Stomach (tissue), 9 donors: ENCODE measurements around the gene EGFLAM. TPM values are rescaled to one million over a fixed set of nuclear protein-coding genes. Genes with fewer than 3 reads are reported as not detected.

ENCODE experiments used
- DNase-seq, 2 donors: peaks; one replicate each; pipeline versions ENCODE4 v3.0.0 to v3.0.0-alpha.2; 2013 to 2019
- H3K27ac ChIP-seq, 5 donors: fragments of 200-600 bp in 4 of 5; sonication (generic) in 4 of 5; one replicate each; pipeline ENCODE4 v1.5.1; 2013 to 2019; ENCODE audit warnings: mild to moderate bottlenecking in 1 of 5, moderate library complexity in 1 of 5
- H3K27me3 ChIP-seq, 3 donors: fragments of 200-600 bp; sonication (generic); one replicate each; pipeline ENCODE4 v1.5.1; 2017 to 2019; ENCODE audit warnings: mixed run types in 1 of 3
- H3K36me3 ChIP-seq, 4 donors: fragments of 200-600 bp; sonication (generic); 1 replicate in 3 of 4; 2 replicates in 1 of 4; pipeline ENCODE4 v1.5.1; 2016 to 2019
- H3K4me1 ChIP-seq, 4 donors: fragments of 200-600 bp; sonication (generic); one replicate each; pipeline ENCODE4 v1.5.1; 2016 to 2019
- H3K4me3 ChIP-seq, 4 donors: fragments of 200-600 bp; sonication (generic) in 3 of 4; one replicate each; pipeline ENCODE4 v1.5.1; 2016 to 2019; ENCODE audit warnings: mild to moderate bottlenecking in 1 of 4
- H3K9me3 ChIP-seq, 4 donors: fragments of 200-600 bp; sonication (generic); one replicate each; pipeline ENCODE4 v1.5.1; 2016 to 2019
- EP300 ChIP-seq: sonication (generic); formaldehyde crosslinking; IDR thresholded peaks from one replicate; pipeline ENCODE4 v1.6.1; 2017; ENCODE audit warnings: antibody characterized with exemption
- POLR2A ChIP-seq, 4 donors: fragments of 450-650 bp; IDR thresholded peaks; one replicate each; pipeline ENCODE4 v1.6.1; 2016; ENCODE audit warnings: antibody characterized with exemption in 4 of 4, control low read depth in 2 of 4, mild to moderate bottlenecking in 1 of 4, moderate library complexity in 1 of 4
- POLR2AphosphoS5 ChIP-seq, 3 donors: sonication (generic); formaldehyde crosslinking; IDR thresholded peaks; one replicate each; pipeline ENCODE4 v1.6.1; 2016; ENCODE audit warnings: antibody characterized with exemption in 3 of 3
- WGBS, 5 donors: extraction: QIAGEN DNeasy Blood & Tissue Kit in 3 of 5; methylation state at CpG; one replicate each; pipeline versions ENCODE4 v1.1.5 to v1.1.7; 2013 to 2018; 5-methylcytosine and 5-hydroxymethylcytosine counted together
- intact Hi-C: fragments of 100-400 bp; cut with DNase I; formaldehyde crosslinking; loops from one replicate; pipeline ENCODE4 v1.15.1; 2023; ENCODE audit warnings: low total_unique reads
- polyA plus RNA-seq, 3 donors: library from polyadenylated mRNA; stranded (reverse); fragments of 200-250 nt; gene quantifications; one replicate each; pipeline ENCODE4 v1.2.3, GENCODE V29; 2013
- total RNA-seq, 5 donors: library from RNA; depleted of rRNA; stranded (reverse); fragments of >200 nt; gene quantifications; one replicate each; pipeline versions ENCODE4 v1.1.0 to v1.2.3, GENCODE V29; 2014 to 2016
- TF ChIP-seq, protein P1 (sequence below), 7 experiments: fragments of 450-650 bp in 4 of 7; fragments of 200-600 bp in 3 of 7; sonication (generic) in 3 of 7; IDR thresholded peaks; one replicate each; pipeline ENCODE4 v1.5.1; 2016 to 2019; ENCODE audit warnings: antibody characterized with exemption in 7 of 7, control low read depth in 2 of 7, mild to moderate bottlenecking in 1 of 7
- donor health status: healthy with polysubstance abuse.
- donor health status: Bipolar disorder and iron deficiency.
- donor health status: healthy.

The EGFLAM gene
- total and polyA plus RNA-seq, 8 donors, result 0.61 to 5.9 (median 1.4) TPM; not detected in 3

DNA sequence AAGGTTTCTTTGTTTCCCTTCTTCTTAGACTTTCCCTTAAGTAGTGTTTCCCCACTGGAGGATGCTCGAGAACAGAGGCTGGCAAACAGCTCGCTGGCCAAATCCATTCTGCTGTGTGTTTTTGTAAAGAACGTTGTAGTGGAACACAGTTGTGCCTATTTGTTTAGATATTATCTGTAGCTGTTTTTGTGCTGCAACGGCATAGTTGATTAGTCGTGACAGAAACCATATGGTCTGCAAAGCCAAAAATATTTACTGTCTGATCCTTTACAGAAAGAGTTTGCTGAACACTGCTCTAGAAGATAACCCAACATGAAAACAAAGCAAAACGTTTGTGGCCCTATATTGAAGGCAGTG is 47.0 kb upstream of the EGFLAM start:
- 43 to 55% (median 52%) methylated on average over 6 of the region's 6 CpGs for WGBS, 5 donors
- no peak overlapping the region for H3K4me3 ChIP-seq
- no peaks in the 10 kb centered on the region for H3K9me3 ChIP-seq
- no peaks in the 10 kb centered on the region for H3K4me1 ChIP-seq
- intact Hi-C loops, result no loop called here
- H3K36me3 ChIP-seq, result no peaks in the 10 kb centered on the region
- TF ChIP-seq, protein P1, sequence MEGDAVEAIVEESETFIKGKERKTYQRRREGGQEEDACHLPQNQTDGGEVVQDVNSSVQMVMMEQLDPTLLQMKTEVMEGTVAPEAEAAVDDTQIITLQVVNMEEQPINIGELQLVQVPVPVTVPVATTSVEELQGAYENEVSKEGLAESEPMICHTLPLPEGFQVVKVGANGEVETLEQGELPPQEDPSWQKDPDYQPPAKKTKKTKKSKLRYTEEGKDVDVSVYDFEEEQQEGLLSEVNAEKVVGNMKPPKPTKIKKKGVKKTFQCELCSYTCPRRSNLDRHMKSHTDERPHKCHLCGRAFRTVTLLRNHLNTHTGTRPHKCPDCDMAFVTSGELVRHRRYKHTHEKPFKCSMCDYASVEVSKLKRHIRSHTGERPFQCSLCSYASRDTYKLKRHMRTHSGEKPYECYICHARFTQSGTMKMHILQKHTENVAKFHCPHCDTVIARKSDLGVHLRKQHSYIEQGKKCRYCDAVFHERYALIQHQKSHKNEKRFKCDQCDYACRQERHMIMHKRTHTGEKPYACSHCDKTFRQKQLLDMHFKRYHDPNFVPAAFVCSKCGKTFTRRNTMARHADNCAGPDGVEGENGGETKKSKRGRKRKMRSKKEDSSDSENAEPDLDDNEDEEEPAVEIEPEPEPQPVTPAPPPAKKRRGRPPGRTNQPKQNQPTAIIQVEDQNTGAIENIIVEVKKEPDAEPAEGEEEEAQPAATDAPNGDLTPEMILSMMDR (IDR thresholded peaks at IDR 0.05), result no peak
- TF ChIP-seq POLR2A (IDR thresholded peaks at IDR 0.05), result no peak
- no peak for TF ChIP-seq POLR2AphosphoS5 (IDR thresholded peaks at IDR 0.05)
- no peak for TF ChIP-seq EP300
- no peaks in the 10 kb centered on the region for H3K27me3 ChIP-seq
- DNase-seq, result no peak
- H3K27ac ChIP-seq, result no peak overlapping the region

DNA sequence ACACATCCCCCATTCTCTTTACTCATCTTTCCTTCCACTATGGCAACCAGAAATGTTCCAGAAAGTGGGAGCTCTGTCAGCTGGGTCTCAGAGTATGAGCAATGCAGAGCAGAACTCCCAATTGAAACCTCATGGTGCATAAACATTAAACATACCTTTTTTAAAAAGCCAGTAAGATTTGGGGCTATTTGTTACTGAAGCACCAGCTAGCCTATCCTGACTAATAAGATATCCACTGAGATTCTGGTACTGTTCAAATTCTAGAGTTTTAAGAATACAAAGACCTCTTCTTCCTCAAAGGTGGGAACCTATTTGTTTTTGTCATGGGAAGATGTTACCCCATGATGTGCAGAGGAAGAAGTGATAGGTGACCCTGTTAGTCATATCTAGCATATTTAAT is 46.1 kb upstream of the EGFLAM start:
- DNase-seq, result no peak
- Histone ChIP-seq H3K4me1 (no peaks in the 10 kb centered on the region), H3K36me3 (no peaks in the 10 kb centered on the region), H3K27me3 (no peaks in the 10 kb centered on the region), H3K9me3 (no peaks in the 10 kb centered on the region), H3K4me3 (no peak overlapping the region), H3K27ac (no peak overlapping the region)
- intact Hi-C loops, result no loop called here
- no peak for TF ChIP-seq POLR2AphosphoS5 (IDR thresholded peaks at IDR 0.05)
- TF ChIP-seq EP300, result no peak

DNA sequence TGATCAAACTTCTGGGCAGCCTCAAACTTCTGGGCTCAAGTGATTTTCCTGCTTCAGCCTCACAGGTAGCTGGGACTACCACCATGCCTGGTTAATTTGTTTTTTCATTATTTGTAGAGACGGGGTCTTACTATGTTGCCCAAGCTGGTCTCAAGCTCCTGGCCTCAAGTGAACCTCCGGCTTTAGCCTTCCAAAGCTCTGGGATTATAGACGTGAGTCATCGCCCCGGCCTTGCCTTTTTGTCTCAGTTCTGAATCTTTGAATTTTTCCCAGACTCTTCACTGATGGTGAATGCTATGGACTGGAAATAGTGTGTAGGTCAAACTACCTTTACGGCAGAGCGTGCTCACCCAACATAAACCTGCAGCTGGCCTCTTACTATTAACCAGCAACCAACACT is 32.3 kb upstream of the EGFLAM start:
- no peak for DNase-seq
- Histone ChIP-seq H3K27ac (no peak overlapping the region), H3K36me3 (no peaks in the 10 kb centered on the region), H3K4me3 (no peak overlapping the region), H3K9me3 (peaks cover 0 to 4% (median 0%) of the 10 kb centered on the region in 4 donors), H3K4me1 (no peaks in the 10 kb centered on the region), H3K27me3 (peaks cover 0 to 8% (median 0%) of the 10 kb centered on the region in 3 donors)
- intact Hi-C loops, result no loop called here
- TF ChIP-seq POLR2A (IDR thresholded peaks at IDR 0.05), result no peak
- no peak for TF ChIP-seq EP300
- TF ChIP-seq POLR2AphosphoS5 (IDR thresholded peaks at IDR 0.05), result no peak
- TF ChIP-seq, protein P1 (IDR thresholded peaks at IDR 0.05), result no peak
- WGBS, 5 donors, result 86 to 90% (median 87%) methylated on average over 7 of the region's 7 CpGs

DNA sequence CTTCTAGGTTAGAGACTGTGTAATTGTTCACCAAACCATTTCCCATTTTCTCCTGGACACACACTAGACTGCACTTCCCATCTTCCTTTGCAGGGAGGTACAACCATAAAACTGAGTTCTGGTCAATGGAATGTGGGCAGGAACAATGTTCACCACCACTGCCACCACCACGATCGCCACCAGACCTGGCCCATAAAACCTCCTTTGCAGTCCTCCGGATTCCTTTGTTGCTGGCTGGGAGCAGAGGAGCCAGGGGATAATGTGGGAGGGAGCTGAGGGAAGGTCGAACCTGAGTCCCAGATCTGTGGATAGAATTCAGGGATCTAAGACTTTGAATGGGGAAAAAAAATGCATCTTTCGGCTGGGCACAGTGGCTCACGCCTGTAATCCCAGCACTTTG is 29.4 kb upstream of the EGFLAM start:
- H3K27ac ChIP-seq, result no peak overlapping the region
- no peak overlapping the region for H3K4me3 ChIP-seq
- H3K9me3 ChIP-seq, result no peaks in the 10 kb centered on the region
- no peaks in the 10 kb centered on the region for H3K36me3 ChIP-seq
- no peak for DNase-seq
- WGBS, 5 donors, result 75 to 88% (median 86%) methylated on average over 6 of the region's 6 CpGs
- no peaks in the 10 kb centered on the region for H3K4me1 ChIP-seq
- intact Hi-C loops, result no loop called here
- TF ChIP-seq POLR2A (IDR thresholded peaks at IDR 0.05), result no peak
- TF ChIP-seq, protein P1 (IDR thresholded peaks at IDR 0.05), result no peak
- no peak for TF ChIP-seq POLR2AphosphoS5 (IDR thresholded peaks at IDR 0.05)
- TF ChIP-seq EP300, result no peak
- peaks cover 0 to 8% (median 0%) of the 10 kb centered on the region in 3 donors for H3K27me3 ChIP-seq

DNA sequence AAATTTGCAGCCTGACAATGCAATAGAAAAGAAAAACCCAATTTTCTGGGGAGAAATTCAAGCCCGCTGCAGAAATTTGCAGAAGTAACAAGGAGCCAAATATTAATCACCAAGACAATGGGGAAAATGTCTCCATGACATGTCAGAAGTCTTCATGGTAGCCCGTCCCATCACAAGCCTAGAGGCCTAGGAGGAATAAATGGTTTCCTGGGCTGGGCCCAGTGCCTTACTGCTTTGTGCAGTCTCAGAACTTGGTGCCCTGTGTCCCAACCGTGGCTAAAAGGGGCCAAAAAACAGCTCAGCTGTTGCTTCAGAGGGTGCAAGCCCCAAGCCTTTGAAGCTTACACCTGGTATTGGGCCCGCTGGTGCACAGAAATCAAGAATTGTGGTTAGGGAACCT is 23.6 kb upstream of the EGFLAM start:
- intact Hi-C loops, result no loop called here
- no peaks in the 10 kb centered on the region for H3K4me1 ChIP-seq
- no peak overlapping the region for H3K27ac ChIP-seq
- no peak for DNase-seq
- whole genome bisulfite sequencing, 5 donors, result 65 to 85% (median 83%) methylated on average over 4 of the region's 4 CpGs
- H3K4me3 ChIP-seq, result no peak overlapping the region
- H3K27me3 ChIP-seq, result no peaks in the 10 kb centered on the region
- TF ChIP-seq POLR2AphosphoS5 (IDR thresholded peaks at IDR 0.05) (no peak), EP300 (no peak), POLR2A (IDR thresholded peaks at IDR 0.05) (no peak)
- TF ChIP-seq, protein P1 (IDR thresholded peaks at IDR 0.05), result no peak
- H3K36me3 ChIP-seq, result no peaks in the 10 kb centered on the region
- peaks cover 0 to 10% (median 8%) of the 10 kb centered on the region in 4 donors for H3K9me3 ChIP-seq
